Medulla oblongata (tissue), 1 donor: ENCODE results near the gene SCUBE1.

Source experiments
- DNase-seq: peaks from one replicate; pipeline ENCODE4 v3.0.0-alpha.2; 2015; ENCODE audit errors: extremely low spot score

The SCUBE1 gene

GRCh38 chr22:43216738-43217137, 126.4 kb downstream of the SCUBE1 start:
- DNase-seq: no peak

GRCh38 chr22:43213962-43214361, 129.2 kb downstream of the SCUBE1 start:
- DNase-seq: no peak

- DNase-seq: no peak
Observed at GRCh38 chr22:43213051-43213450, 130.1 kb downstream of the SCUBE1 start.

- no peak for DNase-seq
Observed at GRCh38 chr22:43212434-43212952, 130.7 kb downstream of the SCUBE1 start.

- DNase-seq: no peak
Observed at GRCh38 chr22:43211941-43212433, 131.2 kb downstream of the SCUBE1 start.

- no peak for DNase-seq
Observed at GRCh38 chr22:43210631-43211515, 132.3 kb downstream of the SCUBE1 start.

GRCh38 chr22:43209971-43210370, 133.2 kb downstream of the SCUBE1 start:
- no peak for DNase-seq

GRCh38 chr22:43209523-43209890, 133.7 kb downstream of the SCUBE1 start:
- DNase-seq: no peak

GRCh38 chr22:43208703-43209522, 134.3 kb downstream of the SCUBE1 start:
- no peak for DNase-seq

GRCh38 chr22:43207849-43208702, 135.1 kb downstream of the SCUBE1 start:
- no peak for DNase-seq

- no peak for DNase-seq
Observed at GRCh38 chr22:43207386-43207785, 135.8 kb downstream of the SCUBE1 start.

GRCh38 chr22:43206509-43207161, 136.5 kb downstream of the SCUBE1 start:
- DNase-seq: no peak

- DNase-seq: no peak
Observed at GRCh38 chr22:43205748-43206508, 137.2 kb downstream of the SCUBE1 start.

GRCh38 chr22:43205261-43205691, 137.9 kb downstream of the SCUBE1 start:
- no peak for DNase-seq

GRCh38 chr22:43203471-43203981, 139.6 kb downstream of the SCUBE1 start:
- DNase-seq: no peak

GRCh38 chr22:43202756-43203410, 140.3 kb downstream of the SCUBE1 start:
- DNase-seq: no peak

- DNase-seq: no peak
Observed at GRCh38 chr22:43202326-43202725, 140.8 kb downstream of the SCUBE1 start.

GRCh38 chr22:43201486-43202219, 141.5 kb downstream of the SCUBE1 start:
- no peak for DNase-seq

- DNase-seq: no peak
Observed at GRCh38 chr22:43200555-43200954, 142.6 kb downstream of the SCUBE1 start.
